ENCODE measurements around the gene DUSP9.

DNA sequence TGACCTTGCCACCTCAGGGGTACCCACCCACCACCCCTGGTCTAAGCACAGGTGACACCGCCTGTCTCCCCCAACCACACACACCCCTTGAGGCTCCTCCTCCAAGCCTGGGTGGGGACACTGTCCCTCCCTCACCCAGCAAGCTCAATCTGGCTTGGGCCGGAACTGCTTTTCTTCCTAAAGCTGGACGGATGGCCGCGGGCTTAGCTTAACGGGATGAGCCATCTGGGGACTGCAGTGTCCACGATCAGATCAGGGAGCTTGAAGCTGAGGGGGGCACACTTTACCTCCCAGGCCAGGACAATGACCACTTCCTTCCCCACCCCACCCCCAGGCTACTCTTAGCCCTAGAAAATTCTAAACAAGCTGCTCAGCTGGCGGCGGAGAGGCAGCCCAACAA lies 39.7 kb downstream of the DUSP9 start:
- no peak for TF ChIP-seq CTCF (tag by site-specific recombination; IDR thresholded peaks at IDR 0.05)
- TF ChIP-seq SCRT1 (tag by site-specific recombination; IDR thresholded peaks at IDR 0.05; ENCODE audit: borderline replicate concordance): no peak
- TF ChIP-seq ZNF548 (tag by site-specific recombination; IDR thresholded peaks at IDR 0.05): no peak
- TF ChIP-seq ZNF274 (IDR thresholded peaks at IDR 0.05; ENCODE audit: low read length): no peak
- TF ChIP-seq ZNF274 (tag by site-specific recombination; IDR thresholded peaks at IDR 0.05; ENCODE audit: borderline replicate concordance): no peak
- TF ChIP-seq PATZ1 (tag by site-specific recombination; IDR thresholded peaks at IDR 0.05): no peak
- TF ChIP-seq ZNF792 (tag by site-specific recombination; IDR thresholded peaks at IDR 0.05): no peak
- no peak for TF ChIP-seq REST (tag by site-specific recombination; IDR thresholded peaks at IDR 0.05)

Data from HEK293 (cell line).